Measurements from ENCODE around the gene CLTC. TPM values are rescaled to one million over a fixed set of nuclear protein-coding genes. Genes with fewer than 3 reads are reported as not detected.
"Not testable (repeated sequence)": the region's sequence is repeated elsewhere in the genome, so short reads cannot be mapped to it uniquely, and the experiment has no call there.

CLTC gene
- 178 and 187 TPM in 2 replicates for total RNA-seq

DNA sequence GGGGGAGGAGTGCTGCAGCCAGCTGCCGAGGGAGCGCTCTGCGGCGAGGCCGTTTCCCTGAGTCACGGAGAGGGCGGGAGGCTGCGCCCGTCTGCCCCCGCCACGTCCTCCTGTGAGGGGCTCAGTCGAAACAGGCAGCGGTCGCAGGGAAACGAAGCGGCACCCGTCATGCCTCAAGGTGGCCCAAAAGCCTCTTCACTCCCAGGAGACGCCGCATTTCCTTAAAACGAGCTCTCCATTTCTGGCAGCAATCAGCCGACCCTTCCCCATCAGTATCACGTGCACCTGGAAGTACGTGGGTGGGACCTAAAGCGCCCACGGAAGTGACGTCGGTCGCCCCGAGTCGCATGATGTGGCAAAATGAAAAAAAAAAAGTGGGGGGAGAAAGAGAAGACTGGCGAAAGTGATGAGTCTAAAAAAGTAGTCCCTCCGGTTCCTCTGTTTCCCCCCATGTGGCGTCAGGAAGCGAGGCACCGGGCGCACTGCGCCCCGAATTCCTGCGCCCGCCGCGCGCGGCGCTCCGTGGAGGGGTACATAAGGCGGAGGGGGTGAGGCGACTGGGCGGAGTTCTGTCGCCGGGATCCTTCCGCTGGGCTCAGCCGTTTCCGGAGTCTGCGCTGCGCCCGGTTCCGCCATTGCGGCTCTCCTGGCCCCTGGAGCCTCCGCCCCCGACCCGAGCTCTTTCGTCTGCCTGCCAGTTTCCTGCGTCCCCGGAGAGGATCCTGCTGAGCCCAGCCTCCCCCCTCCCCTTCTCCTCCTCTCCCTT lies at the start of gene CLTC:
CLTC (plus strand) TSS at position 598 of the 766 bp plus-strand sequence. CDS start 237 bp downstream, outside the sequence.
- intact Hi-C loops (cut with micrococcal nuclease) = loop anchor here (1.0 to 5.0 kb wide), 6 partner anchors 23 to 513 kb away; partner anchors contain the start of genes DHX40, PRR11, PTRH2 and SKA2

DNA sequence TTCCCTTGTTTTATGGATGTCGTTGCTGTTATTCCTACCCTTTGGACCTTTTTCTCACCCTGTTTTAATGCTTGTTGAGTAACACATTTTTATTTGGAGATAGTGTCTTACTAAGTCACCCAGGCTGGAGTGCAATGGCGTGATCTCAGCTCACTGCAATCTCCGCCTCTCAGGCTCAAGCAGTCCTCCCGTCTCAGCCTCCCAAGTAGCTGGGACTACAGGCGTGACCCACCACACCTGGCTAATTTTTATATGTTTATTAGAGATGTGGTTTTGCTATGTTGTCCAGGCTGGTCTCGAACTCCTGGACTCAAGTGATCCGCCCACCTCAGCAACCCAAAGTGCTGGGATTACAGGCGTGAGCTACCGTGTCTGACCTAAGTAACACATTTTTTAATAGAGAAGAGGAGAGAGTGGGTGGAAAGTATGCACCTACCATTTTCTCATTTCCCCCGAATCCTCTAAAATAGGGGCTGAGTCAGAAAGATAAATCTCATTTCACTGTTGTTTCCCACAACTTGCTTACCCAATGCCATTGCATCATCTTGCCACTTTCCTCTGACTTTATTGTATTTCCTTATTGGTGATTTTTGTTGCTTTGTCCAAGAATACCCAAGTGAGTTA lies 47.3 kb upstream of the CLTC start:
- intact Hi-C loops (cut with micrococcal nuclease) = no loop called here

DNA sequence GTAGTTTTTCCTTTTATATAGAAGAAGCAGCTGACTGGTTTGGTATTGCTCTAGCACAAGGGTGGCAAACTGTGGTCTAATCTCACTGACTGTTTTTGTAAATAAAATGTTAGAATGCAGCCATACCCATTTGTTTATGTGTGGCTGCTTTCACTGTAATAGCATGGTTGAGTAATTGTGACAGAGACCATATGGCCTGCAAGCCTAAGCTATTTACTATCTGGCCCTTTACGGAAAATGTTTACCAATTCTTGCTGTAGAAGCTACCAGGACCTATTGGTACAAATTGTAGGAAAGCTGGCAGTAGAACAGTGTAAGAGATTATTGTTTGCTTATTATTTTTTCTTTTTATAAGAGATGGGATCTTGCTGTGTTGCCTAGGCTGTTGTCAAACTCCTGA lies 35.5 kb upstream of the CLTC start:
- intact Hi-C loops (cut with micrococcal nuclease) = not testable (repeated sequence)

DNA sequence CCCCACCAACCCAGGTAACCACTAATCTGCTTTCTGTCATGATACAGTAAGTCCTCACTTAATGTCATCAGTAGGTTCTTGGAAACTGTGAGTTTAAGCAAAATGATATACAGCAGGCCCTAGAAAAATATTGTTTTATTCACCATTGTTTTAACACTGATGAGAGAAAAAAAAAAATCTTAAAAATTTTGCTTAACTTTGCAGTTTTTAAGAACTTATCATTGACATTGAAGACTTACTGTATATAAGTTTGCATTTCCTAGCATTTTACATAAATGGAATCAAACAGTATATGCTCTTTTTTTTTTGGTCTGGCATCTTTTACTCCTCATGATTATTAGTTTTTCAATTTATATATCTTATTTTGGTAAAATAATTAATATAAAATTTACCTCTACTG lies 19.5 kb upstream of the CLTC start:
- intact Hi-C loops (cut with micrococcal nuclease) = no loop called here

DNA sequence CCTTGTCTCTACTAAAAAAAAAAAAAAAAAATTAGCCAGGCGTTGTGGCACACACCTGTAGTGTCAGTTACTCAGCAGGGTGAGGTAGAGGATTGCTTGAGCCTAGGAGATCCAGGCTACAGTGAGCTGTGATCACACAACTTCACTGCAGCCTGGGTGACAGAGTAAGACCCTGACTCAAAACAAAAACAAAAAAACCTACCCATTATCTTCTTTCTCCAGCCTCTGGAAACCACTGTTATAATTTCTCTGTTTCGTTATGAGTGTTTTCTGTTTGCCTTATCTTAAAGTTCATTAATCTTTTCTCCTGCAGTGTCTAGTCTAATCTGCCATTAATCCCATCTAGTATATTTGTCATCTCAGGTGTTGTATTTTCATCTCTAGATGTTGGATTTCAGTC lies 18.6 kb upstream of the CLTC start:
- intact Hi-C loops (cut with micrococcal nuclease) = no loop called here

DNA sequence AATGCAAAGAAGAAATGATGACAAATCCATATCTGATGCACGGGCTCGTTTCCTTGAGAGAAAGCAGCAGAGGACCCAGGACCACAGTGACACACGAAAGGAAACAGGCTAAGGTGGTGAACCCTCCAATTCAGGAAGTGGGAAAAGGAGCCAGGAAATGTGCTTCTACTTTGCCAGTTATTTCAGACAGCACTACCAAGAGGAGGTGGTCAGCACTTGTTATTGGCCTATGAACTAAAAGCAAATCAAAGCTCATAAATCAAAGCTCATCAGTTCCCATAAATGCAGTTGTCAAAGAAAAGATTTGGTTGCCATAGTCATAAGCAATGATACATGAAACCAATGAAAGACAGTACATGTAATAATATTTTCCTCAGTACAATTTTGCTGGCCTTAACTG lies 12.6 kb upstream of the CLTC start:
- intact Hi-C loops (cut with micrococcal nuclease) = no loop called here

DNA sequence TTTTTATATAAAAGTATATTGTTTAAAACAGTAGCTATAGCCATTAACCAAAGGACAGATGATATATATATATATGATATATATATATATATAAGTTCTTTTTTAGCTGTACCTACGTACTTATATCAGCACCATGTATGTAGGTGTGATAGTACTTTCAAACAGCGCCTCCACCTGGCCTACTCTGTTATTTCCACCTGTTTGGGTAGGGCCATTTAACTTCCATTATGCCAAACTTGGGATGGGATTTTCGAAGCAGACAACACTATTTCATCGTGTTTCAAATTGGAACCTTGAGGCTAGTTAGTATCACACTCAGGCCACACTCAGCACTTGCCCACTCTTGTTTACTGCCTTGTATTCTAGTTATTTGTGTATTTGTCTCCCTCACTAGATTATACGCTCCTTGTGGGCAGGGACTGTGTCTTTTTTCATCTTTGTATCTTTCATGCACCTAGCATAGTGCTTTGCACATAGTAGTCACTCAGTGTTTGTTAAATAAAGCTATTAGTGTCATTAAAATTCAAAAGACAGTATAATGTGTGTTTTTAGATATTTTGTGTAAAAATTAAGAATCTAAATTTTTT lies 11.8 kb upstream of the CLTC start:
- intact Hi-C loops (cut with micrococcal nuclease) = no loop called here

DNA sequence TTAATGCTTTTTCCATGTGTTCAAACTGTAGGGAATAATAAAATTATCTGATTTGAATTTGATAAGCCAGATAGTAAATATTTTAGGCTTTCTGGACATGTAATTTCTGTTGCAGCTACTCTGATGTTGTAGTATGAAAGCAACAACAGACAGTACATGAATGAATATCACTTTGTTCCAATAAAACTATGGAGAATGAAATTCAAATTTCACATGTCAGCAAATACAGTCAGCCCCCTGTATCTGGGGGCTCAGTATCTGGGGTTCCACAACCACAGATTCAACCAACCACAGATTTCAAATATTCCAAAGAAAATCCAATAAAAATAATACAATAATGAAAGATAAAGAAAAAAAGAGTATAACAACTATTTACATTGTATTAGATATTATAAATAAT lies 8.2 kb upstream of the CLTC start:
- intact Hi-C loops (cut with micrococcal nuclease) = no loop called here

DNA sequence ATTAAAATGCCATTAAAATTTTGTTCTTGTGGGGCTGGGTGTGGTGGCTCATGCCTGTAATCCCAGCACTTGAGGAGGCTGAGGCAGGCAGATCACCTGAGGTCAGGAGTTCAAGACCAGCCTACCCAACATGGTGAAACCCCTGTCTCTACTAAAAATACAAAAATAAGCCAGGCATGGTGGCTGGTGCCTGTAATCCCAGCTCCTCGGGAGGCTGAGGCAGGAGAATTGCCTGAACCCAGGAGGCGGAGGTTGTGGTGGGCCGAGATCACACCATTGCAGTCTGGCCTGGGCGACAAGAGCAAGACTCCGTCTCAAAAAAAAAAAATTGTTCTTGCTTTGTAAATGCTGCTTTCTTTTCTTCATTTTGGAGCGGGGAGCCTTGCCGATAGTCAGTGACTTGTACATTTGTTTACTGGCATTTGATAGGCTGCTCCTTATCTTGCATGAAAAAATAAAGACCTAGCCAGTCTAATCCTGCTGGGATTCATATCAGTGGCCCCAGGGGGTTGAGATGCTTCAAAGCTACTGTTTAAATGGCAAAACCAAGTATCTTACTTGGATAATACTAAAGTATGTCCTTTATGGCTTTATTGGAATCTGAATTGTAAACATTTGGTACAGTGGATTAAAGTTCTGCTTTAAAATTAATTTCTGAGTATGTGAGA lies 3.3 kb upstream of the CLTC start:
- intact Hi-C loops (cut with micrococcal nuclease) = loop anchor here (5.0 kb wide), 1 partner anchor 231 kb away; no protein-coding TSS in a partner anchor

DNA sequence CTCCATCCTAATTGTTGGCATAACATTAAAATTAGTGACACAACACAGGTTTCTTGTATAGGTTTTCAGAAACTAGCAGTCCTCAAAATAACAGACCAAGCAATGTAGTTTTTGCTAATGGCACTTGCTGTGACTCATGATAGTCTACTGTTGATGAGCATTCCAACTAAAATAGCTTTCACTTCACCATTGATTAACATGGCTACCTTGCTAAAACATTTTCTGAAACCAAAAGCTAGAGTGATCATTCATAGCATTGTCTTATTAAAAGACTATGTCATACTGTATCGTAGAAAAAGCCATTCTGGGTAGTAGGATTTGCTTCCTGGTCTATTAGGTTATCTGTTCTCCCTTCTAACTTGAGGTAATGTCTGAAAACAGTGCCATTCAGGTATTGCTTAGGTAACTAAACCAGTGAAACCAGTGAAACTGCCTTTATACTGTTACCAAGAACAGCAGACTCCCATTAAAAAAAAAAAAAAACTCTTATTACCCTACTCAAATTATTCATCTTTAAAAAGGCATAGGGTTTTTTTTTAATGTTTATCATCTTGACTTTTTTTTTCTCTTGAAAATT lies 2.5 kb upstream of the CLTC start:
- intact Hi-C loops (cut with micrococcal nuclease) = loop anchor here (5.0 kb wide), 1 partner anchor 230 kb away; no protein-coding TSS in a partner anchor

DNA sequence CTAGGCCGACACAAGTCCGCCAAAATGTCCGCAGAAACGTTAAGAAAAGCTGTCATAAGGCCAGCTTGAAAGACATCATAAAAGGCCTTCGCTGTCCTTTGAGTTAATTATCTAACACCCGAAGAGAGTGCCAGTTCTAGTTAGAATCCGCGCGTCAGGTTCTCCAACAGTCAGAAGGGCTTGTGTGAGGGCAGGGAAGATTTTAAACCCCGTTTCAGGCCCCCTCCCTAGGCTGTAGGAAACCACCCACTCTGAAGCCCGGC lies 729 bp upstream of the CLTC start:
- intact Hi-C loops (cut with micrococcal nuclease) = loop anchor here (1.0 to 5.0 kb wide), 6 partner anchors 23 to 513 kb away; partner anchors contain the start of genes DHX40, PRR11, PTRH2 and SKA2

DNA sequence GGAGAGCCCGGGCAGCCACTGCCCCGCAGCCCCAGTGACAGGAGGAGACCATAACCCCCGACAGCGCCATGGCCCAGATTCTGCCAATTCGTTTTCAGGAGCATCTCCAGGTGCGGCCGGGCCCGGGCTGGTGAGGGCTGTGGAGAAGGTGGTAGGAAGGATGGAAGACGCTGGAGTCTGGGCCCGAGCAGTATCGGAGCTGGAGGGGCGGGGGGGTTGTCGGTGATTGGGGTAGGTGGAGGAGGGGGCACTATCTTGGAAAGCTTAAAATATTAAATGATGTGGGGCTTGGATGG lies 317 bp downstream of the CLTC start:
- intact Hi-C loops (cut with micrococcal nuclease) = no loop called here

DNA sequence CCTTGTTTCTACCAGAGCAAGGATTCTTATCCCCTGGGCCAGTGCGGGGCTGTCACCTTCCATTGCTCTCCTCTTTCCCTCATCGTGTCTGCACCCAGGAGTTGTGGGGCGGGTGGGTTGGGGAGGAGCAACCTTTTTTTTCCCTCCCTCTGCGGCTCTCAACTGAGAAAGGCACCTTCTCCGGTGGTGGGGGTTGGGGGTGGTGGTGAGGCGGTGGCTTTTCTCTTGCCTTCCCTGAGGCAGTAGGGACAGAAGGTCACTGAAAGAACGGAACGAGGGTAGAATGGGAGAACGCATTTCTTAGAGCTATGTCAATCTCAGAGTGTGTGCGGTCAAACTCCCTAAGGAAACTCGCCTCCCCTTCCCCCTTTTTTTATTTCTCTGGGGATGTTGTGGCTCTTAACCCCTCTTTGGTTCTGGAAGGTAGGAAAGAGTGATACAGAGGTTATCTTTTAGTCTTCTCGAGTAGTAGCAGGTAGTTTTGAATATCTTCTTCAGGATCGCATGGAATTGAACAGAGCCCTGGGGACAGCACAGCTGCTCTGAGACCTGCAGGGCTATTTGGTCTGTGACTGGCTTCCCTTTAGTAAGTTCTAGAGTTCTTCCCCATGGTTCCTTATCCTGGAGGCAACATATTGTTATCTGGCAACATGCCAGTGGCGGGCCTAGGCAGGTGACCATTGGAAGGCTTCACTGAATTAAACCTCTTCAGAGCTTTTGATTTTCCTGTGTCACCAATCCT lies 994 bp downstream of the CLTC start:
- intact Hi-C loops (cut with micrococcal nuclease) = no loop called here

DNA sequence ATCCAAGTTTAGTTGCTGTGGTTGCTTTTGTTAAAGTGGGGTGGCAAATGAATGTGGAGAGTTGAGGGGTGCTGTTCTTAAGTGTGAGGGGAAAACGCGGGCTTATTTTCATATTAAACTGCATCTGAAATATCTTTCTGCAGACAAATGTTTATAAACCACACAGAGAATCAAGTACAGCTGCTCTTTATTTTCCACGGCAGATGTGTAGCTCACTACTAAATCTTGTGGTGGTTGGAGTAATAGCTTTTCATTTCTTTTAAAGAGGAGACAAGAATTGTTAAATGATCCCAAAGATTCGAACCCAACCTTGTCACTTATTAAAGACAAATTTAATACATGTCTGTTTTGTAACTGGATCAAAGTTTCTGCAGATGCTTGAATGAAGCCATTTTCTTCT lies 2.1 kb downstream of the CLTC start:
- intact Hi-C loops (cut with micrococcal nuclease) = no loop called here

DNA sequence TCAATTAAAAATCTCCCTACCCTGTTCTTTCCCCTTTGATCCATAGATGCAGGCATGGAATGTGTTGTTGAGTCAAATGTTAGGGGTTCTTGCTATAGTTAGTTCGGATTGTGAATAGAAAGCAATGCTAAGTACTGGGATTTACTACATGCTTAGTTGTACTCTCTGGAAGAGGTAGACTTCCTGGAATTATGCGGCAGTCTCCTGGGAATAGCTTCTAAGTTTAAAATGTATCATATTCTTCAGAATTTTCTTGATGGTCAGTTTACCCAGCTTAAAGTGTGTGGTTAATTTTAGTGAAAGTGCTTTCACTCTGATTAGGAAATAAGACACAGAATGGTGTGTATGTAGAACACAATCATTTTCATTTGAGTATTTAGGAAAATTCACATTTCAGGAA lies 3.5 kb downstream of the CLTC start:
- intact Hi-C loops (cut with micrococcal nuclease) = no loop called here

DNA sequence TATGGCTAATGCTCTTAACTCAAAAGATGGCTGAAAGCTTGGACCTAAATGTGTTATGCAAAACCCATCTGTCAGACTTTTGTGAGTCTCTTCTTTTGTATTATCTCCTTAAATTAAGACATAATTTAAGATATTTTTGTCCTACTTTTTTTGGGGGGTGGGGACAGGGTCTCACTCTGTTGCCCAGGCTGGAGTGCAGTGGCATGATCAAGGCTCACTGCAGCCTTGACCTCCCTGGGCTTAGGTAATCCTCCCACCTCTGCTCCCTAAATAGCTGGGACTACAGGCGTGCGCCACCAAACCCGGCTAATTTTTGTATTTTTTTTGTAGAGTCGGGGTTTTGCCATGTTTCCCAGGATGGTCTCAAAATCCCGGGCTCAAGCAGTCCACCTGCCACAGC lies 7.1 kb downstream of the CLTC start:
- intact Hi-C loops (cut with micrococcal nuclease) = no loop called here

DNA sequence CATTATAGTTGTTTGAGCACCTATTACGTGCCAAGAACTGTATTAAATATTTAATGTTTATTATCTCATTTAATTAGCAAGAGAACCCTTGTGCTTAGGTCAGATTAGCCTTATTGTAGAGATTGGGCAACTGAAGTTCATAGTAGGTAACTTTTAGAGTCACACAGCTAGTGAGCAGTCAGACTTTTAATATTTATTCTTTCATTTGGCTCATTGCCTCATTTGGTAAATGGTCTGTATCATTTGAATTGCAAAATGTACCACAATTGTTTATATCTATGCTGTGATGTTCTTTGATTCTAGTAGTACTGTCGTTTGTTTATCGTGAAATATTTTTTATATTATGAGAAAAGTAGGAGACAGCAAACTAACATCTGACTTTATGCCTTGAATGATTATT lies 7.6 kb downstream of the CLTC start:
- intact Hi-C loops (cut with micrococcal nuclease) = no loop called here

DNA sequence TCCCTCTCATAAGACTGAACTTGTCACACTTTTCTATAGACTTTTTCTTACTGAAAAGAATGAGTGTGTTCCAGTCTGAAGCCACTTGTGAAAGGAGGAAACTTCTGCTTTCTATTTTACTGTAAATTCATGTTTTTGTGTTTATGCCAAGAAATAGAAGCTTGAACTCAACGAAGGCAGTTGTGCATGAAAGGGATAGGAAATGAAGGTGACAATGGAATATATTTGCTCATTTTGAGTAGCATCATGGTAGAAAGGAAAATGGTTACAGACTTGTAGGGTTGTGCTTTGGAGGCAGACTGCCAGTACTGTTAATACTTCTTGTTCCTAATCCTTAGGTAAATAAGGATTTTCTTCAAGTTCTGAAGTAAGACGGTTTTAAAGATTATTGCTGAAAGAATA lies 8.1 kb downstream of the CLTC start:
- intact Hi-C loops (cut with micrococcal nuclease) = no loop called here

DNA sequence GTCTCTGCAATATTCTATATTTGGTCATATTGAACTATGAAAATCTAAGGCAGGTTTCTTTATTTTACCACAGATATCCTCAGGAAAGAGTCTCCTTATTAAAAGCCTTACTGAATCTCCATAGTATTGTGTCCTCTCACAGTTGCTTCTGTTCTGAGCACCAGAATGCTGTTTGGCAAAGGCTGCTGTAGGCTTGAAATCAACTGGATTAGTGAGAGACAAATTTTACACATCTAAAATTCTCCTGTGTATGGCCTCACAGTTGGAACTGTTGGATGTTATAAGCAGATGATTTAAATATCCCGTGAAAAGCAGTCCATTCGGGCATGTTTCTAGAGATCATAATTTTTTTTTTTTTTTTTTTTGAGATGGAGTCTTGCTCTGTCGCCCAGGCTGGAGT lies 9.5 kb downstream of the CLTC start:
- intact Hi-C loops (cut with micrococcal nuclease) = no loop called here

DNA sequence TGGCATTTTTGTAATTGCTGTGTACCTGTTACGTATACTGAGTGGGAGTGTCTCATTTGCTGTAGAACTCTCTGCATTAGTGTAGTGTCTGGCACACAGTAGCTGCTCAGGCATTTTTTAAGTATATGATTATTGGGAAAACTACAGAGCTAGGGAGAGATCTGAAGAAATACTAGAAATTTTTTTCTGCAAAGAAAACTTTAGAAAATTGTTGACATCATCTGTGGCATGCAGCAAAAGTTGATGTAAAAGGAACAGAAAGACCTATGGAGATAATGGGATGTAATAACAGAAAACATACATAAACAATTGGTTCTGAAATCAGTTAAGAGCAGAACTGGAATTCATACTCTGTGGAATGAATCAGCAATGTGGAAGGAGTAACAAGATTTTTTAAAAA lies 11.6 kb downstream of the CLTC start:
- intact Hi-C loops (cut with micrococcal nuclease) = no loop called here

DNA sequence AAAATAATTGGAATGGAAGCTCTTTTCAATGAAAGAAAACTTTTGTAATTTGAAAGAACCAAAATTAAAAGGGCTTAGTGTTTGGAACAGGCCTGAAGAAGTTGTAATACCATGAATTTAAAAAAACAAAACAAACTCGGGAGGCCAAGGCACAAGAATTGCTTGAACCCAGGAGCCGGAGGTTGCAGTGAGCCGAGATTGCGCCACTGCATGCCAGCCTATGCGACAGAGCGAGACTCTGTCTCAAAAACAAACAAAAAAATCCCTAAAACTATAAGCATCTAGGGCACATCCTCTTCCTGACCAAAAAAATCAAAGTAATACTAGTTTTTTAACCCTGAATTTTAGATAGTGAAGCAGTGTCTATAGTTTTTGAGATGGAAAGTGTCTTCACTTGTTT lies 12.7 kb downstream of the CLTC start:
- intact Hi-C loops (cut with micrococcal nuclease) = no loop called here

All from T-helper 2 cell treated with Interferon-gamma antibody and Interleukin-4, amounts not matched to agents 100 ng/mL and 5 ng/mL, for 36 hours (primary cell).